KBM-7 (cell line): ENCODE measurements around the gene LCA5.
"Not testable (repeated sequence)": the region's sequence is repeated elsewhere in the genome, so short reads cannot be mapped to it uniquely, and the experiment has no call there.

Experiments
- DNase-seq: peaks from one replicate; pipeline ENCODE4 v3.0.0-alpha.2; 2015
- in situ Hi-C: fragments of 300-500 bp; cut with MboI; formaldehyde crosslinking; loops from 2 replicates; pipeline ENCODE4 v1.14.3; 2020; ENCODE audit warnings: low sequenced_read_pairs, low pct_unique_long_range_greater_than_20kb, mixed read lengths

LCA5 gene

DNA sequence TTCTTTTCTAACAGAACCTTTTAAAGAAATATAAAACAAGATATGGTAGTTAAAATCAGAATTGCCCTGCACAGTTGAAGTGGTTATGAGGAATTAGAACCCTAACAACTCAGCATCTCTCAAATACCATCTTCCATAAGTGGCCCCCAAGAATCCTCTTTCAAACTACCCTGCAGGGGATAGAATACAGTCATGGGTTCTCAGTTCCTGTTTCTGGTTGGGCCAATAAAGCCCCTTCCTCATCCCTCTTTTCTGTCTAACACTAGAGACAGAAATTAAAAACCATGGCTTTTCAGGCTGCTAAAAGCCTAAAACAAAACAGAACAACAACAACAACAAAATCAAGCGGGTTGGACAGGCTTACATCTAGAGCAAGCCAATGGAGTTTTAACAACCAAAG is 6.7 kb upstream of the LCA5 start:
- in situ Hi-C loops = no loop called here
- DNase-seq = no peak

DNA sequence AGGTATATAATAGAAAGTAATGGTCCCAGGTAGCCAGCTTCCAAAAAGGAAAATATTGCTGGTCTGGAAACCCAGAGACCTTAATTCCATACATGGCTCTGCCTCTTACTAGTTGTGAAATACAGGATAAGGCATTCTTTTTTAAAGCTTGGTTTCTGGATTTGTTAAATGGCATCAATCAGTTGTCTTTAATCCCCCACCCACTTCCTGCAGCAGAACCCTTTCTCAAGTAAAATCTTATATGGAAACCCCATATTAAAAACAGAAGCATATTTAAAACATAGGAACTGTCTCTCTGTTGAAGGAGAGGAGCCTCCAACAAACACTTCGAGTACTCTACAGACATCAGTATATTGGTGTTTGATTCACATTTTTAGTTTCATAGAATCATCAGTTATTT is 6.2 kb upstream of the LCA5 start:
- no peak for DNase-seq
- in situ Hi-C loops = no loop called here

DNA sequence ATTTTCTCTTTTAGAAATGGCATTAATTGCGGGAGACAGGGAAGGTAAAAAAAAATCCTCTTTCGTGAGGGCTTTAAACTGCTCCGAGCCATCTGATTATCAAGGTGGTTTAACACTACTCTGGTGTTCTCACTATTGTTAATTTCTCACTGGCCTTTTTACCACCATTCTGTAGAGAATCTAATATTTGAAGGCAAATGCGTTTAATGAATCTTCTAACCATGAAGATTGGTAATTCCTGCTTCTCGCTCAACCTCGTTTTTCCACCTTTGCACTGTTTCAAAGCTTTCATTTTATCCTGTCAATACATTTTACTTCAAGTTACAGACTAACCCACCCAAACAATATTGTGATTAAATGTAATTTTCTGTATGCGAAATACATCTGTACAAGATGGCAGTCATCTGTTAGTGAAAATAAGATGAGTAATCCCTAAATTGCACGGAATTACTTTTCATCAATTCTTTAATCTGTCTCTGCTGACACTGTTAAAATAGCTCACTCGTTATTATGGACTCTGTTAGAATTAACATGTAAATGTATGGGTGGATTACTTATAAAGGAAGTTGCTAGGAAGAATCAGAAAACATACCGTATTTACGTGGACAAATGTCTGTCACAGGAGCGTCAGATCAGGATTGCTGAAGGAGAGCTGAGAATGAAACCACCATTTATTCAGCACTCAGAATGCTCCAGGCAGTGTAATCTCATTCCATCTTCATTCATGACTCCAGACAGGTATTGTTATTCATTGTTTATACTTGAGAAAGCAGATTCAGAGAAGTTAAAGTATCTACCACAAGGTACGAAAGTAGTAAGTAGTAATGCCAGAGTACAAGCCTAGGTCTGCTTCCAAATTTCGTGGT is 1.1 kb upstream of the LCA5 start:
- DNase-seq = no peak
- in situ Hi-C loops = no loop called here

DNA sequence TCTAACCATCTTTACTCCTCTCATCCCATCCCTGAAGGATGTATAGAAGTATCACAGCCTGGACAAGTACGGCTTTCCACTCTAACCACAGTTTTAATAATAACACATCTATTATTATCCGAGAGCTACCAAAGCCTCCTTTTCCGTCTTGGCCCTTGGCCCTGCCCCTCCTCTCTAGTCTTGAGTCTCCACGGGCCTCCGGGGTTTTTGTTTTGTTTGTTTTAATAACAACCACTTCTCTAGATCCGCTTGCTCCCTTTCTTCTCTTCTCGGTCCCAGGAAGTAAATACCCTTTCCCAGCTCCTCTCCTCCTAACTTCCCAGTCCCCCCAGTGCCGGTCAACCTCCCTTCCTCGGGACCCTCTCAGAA is 661 bp downstream of the LCA5 start:
- in situ Hi-C loops = no loop called here
- DNase-seq = no peak

DNA sequence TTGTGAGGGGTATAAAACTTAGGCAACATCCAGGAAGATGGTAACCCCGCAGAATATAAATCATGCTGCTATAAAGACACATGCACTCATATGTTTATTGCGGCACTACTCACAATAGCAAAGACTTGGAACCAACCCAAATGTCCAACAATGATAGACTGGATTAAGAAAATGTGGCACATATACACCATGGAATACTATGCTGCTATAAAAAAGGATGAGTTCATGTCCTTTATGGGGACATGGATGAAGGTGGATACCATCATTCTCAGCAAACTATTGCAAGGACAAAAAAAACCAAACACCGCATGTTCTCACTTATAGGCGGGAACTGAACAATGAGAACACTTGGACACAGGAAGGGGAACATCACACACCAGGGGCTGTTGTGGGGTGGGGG is 7.7 kb downstream of the LCA5 start:
- DNase-seq, in situ Hi-C loops: not testable (repeated sequence)

DNA sequence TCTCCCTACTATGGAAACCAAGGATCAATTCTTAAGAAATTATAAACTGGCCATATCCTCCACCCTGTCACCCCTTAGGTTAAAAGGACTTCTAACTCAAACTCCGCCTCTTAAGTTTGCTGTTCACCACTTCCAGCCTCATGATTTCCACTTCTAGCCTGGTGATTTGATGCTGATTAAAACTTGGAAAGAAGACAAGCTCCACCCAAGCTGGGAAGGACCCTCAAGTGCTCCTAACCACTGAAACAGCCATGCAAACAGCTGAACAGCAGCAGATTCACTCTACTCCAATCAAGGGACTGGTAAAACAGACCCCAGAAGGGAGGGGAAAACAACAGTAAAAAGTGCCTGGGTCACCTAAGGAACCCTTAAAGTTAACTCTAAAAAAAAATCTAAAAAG is 10.3 kb downstream of the LCA5 start:
- DNase-seq = no peak
- in situ Hi-C loops = no loop called here

DNA sequence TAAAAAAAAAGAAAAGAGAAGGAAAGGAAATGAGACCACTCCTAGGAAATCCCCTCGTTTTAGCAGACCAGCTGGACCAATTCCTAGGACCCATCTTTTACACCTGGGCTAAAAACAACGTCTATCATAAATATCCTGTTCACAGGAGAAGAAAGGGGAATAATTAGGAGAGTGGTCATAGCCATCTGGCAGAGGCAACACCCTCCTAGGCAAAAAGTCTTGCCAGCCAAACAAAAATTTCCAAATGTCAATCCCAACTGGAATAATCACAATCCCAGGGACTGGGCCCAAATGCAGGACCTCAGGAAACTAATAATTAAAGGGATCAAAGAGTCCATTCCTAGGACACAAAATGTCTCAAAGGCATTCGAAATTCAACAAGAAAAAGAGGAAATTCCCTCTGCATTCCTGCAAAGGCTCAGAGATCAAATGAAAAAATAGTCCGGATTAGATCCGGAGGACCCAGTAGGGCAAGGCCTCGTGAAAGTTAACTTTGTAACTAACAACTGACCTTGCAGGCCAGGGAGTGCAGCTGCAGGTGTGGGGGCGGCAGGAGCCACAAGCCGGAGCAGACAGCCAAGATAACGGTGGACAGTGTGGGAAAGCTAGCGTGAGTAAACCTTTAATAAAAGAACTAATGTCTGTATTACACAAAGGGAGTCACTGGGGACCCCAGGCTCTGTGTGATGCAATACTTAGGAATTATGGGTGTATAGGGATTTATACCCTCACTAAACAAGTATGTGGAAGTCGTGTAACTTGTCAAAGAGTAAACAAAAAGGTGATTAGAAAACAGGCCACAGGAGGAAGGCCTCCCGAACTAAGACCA is 11.7 kb downstream of the LCA5 start:
- no peak for DNase-seq
- in situ Hi-C loops = no loop called here

DNA sequence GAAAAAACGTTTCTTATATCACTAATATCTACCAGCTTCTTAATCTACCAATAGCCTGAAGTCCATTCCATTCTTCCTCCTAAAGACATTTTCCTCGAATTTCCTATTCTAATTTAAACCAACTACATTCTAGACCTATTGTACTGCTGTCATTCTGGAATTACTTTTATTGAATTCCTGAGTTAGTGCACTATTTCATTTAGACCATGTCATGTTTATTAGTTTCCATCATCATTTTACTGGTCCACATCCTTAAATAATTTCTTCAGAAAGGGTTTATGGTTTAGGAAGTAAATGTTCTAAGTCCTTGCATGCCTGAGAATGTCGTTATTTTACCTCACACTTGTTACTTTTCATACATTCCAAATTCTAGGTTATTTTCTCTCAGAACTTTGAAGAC is 13.2 kb downstream of the LCA5 start:
- in situ Hi-C loops = no loop called here
- no peak for DNase-seq

DNA sequence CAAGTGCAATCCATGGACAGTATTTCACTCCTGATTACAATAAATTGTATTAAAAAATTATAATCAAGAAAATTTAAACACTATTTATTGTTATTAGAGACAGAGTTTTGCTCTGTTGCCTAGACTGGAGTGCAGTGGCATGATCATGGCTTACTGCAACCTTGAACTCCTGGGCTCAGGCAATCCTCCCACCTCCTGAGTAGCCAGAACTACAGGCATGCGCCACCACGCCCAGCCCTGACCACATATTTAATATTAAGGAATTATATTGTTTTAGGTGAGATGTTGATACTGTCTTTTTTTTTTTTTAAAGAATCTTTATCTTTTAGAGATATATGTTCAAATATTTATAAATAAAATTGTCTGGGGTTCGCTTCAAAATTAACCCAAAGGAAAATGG is 14.6 kb downstream of the LCA5 start:
- DNase-seq = no peak
- in situ Hi-C loops = no loop called here

DNA sequence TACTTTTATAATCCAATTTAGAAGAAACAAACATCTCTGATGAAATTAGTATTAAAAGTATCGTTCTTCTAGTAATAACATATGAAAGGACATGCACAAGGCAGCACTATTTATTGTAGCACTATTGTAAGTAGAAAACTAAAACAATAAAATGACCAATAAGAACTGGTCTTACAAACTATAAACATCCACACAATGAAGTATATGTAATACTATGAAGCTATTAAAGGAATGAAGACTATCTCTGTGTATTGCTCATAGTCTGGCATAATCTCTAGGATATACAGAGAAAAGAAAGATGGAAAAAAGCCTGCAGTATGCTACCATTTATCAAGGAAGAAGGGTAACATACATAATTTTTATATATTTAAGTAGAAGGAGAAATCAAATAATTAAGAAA is 16.7 kb downstream of the LCA5 start:
- no peak for DNase-seq
- in situ Hi-C loops = no loop called here

DNA sequence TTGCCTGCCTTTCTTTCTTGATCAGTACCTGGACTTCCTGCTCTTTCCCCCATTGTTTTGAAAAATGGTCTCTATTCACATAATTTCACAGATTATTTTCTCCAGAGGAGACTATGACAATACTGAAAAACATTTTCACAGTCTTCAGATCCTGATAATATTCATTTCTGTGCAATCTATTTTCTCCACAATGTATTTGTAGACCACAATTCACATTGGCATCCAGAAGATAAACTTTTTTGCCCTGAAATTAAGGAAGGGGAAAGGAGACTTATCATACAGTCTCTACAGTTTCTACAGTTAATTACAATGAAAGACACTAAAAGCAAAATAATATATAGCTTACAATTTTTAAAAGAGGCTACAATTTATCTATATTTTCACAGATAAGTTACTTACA is 18.4 kb downstream of the LCA5 start:
- no peak for DNase-seq
- in situ Hi-C loops = no loop called here

DNA sequence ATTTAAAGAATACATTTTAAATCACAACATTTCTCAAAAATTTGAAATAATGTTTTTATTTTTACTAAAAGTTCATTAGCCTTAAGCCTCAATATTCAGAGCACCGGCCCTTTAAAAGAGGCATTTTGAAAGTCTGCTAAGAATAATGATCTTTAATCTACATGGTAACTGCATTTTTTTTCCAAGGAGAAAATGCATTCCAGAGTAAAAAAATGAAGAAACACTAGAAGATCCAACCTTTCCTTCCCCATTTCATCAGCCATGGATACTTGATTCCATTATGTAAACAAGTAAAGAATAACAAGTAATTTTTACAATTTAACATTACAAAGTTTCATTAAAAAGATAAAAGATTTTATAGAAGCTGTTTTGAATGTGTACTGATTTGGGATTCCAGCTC is 21.8 kb downstream of the LCA5 start:
- no peak for DNase-seq
- in situ Hi-C loops = no loop called here

DNA sequence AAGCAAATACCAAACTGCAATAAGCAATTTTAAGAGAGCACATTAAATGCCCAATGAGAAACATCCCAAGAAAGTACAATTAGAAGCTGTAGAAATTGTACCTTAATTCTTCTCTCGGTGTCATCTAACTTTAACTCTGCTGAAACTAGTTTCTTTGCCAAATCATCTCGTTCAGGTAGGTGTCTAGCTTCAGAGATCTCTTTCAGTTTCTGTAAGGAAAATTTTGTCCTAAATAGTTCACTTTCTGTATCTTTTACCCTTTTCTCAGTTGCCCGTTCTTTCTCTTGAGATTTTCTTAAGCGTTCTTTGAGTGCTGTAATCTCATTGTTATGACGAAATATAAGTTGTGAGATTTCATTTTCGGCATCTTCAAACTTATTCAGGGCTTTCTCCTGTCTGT is 24.1 kb downstream of the LCA5 start:
- in situ Hi-C loops = no loop called here
- no peak for DNase-seq

DNA sequence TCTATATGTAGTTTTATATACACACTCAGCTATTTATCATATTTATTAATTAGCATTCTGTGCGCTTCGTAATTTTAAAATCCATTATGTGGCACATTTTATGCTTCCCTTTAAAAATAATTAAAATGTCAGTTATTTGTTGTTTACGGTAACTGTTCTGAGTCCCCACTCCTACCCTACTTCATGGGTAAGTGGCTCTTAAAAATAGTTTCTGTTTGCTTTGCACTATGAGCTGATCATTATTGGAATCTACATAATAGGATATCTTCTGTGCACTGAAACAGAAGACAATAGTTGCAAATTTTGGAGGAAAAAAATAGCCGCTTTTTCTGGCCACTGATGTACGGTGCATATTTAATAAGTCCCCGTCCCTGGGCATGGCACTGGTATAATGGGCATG is 25.2 kb downstream of the LCA5 start:
- in situ Hi-C loops = no loop called here

DNA sequence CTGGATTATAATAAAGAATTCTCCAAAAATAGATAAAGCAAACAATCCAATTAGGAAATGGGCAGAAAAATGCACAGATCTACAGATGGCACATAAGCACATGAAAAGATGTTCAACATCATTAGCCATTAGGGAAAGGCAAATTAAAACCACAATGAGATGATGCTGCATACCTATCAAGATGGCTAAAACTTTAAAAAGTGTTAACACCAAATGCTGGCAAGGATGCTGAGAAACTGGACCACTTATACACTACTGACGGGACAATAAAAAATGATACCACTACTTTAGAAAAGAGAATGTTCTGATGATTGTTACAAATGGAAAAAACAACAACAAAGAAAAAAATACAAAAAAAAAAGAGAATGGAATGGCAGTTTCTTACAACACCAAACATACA is 26.5 kb downstream of the LCA5 start:
- in situ Hi-C loops = no loop called here
- DNase-seq = no peak

More for the DNA sequence above, 25.2 kb downstream of the LCA5 start:
- no peak for DNase-seq

DNA sequence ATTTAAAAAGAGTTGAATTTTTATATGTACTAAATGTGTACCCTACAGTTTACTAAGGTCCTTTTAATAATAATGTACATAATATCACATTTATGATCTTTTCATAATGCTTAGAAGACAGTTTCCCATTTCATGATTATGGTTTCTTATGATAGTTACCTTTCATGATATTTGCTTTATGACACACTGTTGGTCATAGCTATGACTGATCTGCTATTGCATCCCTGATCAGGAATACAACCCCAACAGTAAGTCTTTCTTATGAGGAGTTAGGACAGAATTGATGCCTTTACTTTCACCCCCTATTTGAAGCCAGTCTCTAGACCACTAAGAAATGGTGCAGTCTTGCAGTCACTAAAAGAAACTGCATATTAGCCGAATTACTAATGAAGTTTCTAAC is 31.0 kb downstream of the LCA5 start:
- in situ Hi-C loops = no loop called here
- no peak for DNase-seq

DNA sequence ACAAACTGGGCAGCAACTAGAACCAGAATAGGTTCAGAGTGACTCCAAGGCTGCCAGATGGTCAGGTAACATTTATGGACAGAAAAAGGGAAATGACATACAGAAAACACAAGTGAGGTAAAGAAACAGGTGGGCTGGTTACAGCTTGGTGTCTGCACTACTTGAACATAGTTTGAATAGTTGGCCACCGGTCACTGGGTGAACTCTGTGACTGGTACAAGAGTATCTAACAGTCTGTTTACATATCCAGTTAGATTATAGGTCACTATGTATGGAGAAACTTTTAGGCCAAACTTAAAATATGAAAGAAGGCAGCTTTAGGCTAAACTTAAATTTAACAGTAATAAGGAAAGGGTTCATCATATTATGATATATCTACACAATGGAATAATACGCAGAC is 32.9 kb downstream of the LCA5 start:
- DNase-seq = no peak
- in situ Hi-C loops = no loop called here

DNA sequence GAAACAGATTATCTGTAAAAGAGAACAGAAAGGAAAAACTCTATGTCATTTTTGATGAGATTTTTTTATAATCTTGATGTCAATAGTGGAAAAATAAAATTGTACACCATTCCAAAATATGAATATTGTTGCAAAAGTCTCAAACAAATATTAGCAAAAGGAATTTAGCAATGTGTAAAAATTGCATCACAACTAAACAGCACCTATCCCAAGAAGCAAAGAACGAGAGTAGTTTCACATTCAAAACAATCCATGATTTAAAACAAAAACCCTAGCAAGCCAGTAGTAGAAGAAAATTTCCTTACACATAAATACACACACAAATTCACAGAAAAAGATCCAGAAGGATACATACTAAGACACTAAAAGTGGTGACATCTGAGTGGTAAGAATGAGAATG is 38.4 kb downstream of the LCA5 start:
- no peak for DNase-seq
- in situ Hi-C loops = no loop called here

DNA sequence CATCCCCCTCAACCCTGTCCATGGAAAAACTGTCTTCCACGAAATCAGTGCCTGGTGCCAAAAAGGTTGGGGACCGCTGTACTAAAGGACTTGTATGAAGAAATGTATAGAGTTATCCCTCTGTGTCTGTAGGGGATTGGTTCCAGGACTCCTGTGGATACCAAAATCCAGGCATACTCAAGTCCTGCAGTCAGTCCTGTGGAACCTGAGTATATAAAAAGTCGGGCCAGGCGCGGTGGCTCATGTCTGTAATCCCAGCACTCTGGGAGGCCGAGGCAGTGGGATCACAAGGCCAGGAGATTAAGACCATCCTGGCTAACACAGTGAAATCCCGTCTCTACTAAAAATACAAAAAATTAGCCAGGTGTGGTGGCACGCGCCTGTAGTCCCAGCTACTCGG is 42.0 kb downstream of the LCA5 start:
- no peak for DNase-seq
- in situ Hi-C loops = no loop called here

DNA sequence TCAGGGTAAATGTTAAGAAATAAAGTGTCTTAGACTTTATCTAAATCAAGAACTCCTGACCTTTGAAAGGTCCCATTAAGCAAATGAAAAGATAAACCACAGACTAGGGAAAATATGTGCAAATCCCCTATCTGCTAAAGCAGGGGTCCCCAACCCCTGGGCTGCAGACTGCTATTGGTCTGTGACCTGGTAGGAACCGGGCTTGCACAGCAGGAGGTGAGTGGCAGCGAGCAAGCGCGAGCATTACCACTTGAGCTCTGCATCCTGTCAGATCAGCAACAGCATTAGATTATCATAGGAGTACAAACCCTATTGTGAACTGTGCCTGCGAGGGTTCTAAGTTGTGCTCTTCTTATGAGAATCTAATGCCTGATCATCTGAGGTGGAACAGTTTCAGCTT is 42.4 kb downstream of the LCA5 start:
- in situ Hi-C loops = no loop called here
- DNase-seq = no peak

DNA sequence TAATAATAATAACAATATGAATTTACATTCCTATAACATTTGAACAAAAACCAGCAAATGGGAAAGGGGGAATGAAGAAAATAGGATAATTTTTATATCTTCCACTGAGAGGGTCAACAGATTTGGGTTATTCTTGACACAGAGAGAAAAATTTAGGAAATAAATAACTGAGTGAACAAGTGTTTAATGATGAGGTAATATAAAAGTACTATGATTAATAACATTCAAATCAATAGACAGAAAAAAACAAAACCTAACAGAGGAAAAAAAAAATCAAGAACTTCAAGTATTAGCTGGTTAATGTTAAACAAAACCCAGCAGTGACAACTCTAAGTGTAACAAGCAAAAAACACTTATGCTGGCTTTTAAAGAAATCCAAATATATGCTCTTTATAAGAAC is 66.5 kb downstream of the LCA5 start:
- in situ Hi-C loops = no loop called here
- DNase-seq = no peak
